ACC112 (cell line): ENCODE data around the gene DNMT3A.

ENCODE experiments used
- H2AFZ ChIP-seq: fragments of 200-600 bp; sonication (generic); one replicate; pipeline ENCODE4 v1.6.0; 2017; ENCODE audit warnings: antibody characterized with exemption, low read length; ENCODE audit not compliant: unreplicated experiment
- H3K27ac ChIP-seq: fragments of 200-600 bp; sonication (generic); 2 replicates; pipeline ENCODE4 v1.5.1; 2014; ENCODE audit warnings: low read depth, mild to moderate bottlenecking, antibody characterized with exemption, low read length, moderate library complexity
- H3K27me3 ChIP-seq: fragments of 200-600 bp; sonication (generic); 2 replicates; pipeline ENCODE4 v1.6.1; 2014; ENCODE audit warnings: mild to moderate bottlenecking, antibody characterized with exemption, low read length, moderate library complexity, mixed read lengths; ENCODE audit not compliant: insufficient read depth
- H3K36me3 ChIP-seq: fragments of 200-600 bp; sonication (generic); 2 replicates; pipeline ENCODE4 v1.6.1; 2016; ENCODE audit warnings: mild to moderate bottlenecking, antibody characterized with exemption, low read length, moderate library complexity, mixed read lengths; ENCODE audit not compliant: insufficient read depth
- H3K4me1 ChIP-seq: fragments of 200-600 bp; sonication (generic); one replicate; pipeline ENCODE4 v1.6.1; 2016; ENCODE audit warnings: low read length, mixed read lengths; ENCODE audit not compliant: insufficient read depth, unreplicated experiment, control insufficient read depth
- H3K4me3 ChIP-seq: fragments of 200-600 bp; sonication (generic); 2 replicates; pipeline ENCODE4 v1.5.1; 2014; ENCODE audit warnings: mild to moderate bottlenecking, low read depth, low read length
- H3K79me2 ChIP-seq: fragments of 200-600 bp; sonication (generic); one replicate; pipeline ENCODE4 v1.6.0; 2016; ENCODE audit warnings: low read length; ENCODE audit not compliant: control insufficient read depth, unreplicated experiment, insufficient read depth

Gene DNMT3A

DNA sequence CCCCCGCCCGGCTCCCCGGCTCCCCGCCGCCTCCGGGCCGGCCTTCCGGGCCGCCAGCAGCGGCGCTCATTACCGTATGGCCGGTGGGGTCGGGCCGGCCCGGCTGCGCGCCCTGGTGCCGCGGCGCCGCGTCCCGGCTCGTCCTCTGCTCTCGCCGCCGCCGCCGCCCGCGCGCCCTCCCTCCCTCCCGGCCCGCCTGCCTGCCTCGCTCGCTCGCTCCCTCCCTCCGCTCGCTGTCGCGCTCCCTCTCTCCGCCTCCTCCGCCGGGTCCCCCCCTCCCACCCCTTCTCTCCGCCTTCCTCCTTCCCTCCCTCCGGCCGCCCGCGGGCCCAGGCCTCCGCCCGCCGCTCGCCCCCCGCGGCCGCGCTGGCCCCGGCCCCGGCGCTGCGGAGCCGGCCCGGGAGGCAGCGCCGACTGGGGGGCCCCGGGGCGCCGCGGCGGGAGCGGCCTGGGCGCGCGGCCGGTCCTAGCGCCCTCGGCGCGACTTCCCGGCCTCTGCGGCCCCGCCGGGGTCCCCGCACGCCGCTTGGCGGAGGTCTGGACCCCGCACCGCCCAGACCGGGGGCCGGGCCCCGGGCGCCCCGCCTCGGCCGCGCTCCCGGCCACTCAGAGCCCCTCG lies at the start of gene DNMT3A:
DNMT3A (minus strand) TSS at position 173 of the 619 bp plus-strand sequence. CDS start 27,941 bp downstream, outside the sequence.
- no peaks in the 10 kb centered on the region for H3K27me3 ChIP-seq
- H3K36me3 ChIP-seq: no peaks in the 10 kb centered on the region
- H3K27ac ChIP-seq: no peak within 1 kb of the TSS
- no peaks in the 10 kb centered on the region for H3K79me2 ChIP-seq
- H2AFZ ChIP-seq: peak within 1 kb of the TSS; percentile 71
- peaks cover under 1% of the 10 kb centered on the region for H3K4me1 ChIP-seq
- H3K4me3 ChIP-seq: peak within 1 kb of the TSS; percentile 82

DNA sequence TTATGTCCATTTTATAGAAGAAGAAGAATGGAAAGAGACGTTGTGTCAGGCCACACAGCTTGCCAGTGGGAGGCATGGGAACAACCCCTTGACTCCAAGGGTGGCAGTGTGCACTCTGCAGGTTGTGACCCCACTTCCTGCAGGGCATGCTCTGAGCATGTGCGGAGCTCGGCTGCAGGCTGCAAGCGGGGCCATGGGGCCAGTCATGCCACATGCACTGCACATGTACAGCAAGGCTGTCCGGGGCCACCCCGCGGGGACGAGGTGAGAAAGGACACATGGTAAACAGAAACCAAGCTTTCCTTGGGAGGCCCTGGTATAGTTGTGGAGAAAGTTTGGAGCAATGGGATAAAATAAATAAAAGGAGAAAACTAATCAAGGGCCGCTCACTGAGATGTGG lies 47.4 kb upstream of the DNMT3A start:
- no peak overlapping the region for H3K4me3 ChIP-seq
- H3K4me1 ChIP-seq: no peaks in the 10 kb centered on the region
- no peaks in the 10 kb centered on the region for H3K27me3 ChIP-seq
- no peaks in the 10 kb centered on the region for H3K79me2 ChIP-seq
- no peak overlapping the region for H3K27ac ChIP-seq
- no peaks in the 10 kb centered on the region for H3K36me3 ChIP-seq
- H2AFZ ChIP-seq: no peak overlapping the region

GRCh38 chr2:25388491-25388890 lies 46.8 kb upstream of the DNMT3A start:
- Histone ChIP-seq H3K27ac (no peak overlapping the region), H3K27me3 (no peaks in the 10 kb centered on the region), H3K36me3 (no peaks in the 10 kb centered on the region), H3K4me3 (no peak overlapping the region), H3K79me2 (no peaks in the 10 kb centered on the region), H2AFZ (no peak overlapping the region), H3K4me1 (no peaks in the 10 kb centered on the region)

DNA sequence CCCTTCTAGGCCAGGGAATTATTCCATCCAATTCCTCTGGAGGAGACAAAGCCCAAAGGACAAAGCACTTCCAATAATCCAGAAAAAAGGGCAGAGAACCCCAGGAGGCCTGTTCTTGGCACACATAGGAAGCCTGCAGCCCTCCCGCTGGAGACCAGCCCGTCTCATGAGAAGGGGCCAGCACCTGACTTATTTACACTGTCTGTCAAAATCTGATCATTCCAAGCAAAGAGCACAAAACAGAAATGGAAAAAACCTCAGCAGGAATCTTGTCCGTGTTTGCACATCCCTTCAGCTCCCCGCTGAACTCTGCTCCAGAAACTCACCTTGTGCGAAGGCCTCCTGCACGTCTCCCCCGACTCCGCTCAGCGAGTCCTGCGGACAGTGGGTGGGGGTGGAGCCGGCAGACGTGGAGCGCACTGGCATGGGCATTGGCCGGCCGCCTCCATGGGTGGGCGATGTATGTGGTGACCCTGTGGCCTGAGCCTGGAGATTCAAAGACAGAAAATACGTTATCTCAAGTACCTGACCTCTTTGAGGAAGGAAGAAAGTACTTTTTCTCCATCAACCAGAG lies 46.2 kb upstream of the DNMT3A start:
- no peaks in the 10 kb centered on the region for H3K36me3 ChIP-seq
- no peaks in the 10 kb centered on the region for H3K27me3 ChIP-seq
- H3K4me3 ChIP-seq: no peak overlapping the region
- H2AFZ ChIP-seq: no peak overlapping the region
- H3K4me1 ChIP-seq: no peaks in the 10 kb centered on the region
- no peak overlapping the region for H3K27ac ChIP-seq
- H3K79me2 ChIP-seq: no peaks in the 10 kb centered on the region

DNA sequence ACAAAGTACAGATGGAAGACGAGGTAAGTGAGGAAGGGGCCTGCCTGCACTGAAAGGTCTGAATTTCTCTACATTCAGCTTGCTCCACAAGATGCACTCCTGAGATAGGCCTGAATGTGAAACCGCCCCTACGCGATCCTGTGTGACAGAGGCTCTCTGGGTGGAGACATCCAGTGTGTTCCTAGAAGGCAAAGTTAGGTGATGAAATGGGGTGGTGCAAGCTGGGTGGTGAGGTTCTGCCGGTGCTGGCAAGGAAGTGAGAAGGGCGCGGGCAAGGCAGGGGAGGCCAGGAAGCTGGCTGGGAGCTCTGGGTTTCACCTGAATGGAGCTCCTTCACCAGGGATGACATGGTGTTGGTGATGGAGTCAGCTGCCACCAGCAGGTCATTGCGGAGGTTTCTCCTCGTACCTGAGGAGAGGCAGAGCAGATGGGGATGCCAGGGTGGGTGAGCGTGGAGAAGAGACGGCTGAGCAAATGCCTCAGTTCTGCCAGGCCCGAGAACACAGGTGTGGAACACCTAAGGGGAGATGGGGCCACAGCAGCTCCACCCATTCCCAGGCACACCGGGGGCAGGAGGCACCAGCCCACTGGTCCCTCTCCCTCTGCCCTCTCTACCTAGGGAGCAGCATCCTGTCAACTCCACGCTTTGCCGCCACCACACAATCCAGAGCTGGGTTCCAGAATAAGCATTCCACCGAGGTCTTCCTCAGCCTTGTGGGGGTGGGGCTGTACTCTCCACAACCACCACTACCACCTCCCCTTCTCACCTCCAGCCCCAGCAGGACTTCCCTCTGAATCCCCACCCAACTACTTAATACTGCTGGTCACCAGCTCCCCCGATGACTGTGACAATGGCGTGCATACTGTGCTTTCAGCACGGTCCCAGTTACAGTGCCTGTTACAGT lies 45.5 kb upstream of the DNMT3A start:
- Histone ChIP-seq H3K27me3 (no peaks in the 10 kb centered on the region), H3K36me3 (no peaks in the 10 kb centered on the region), H3K27ac (no peak overlapping the region), H3K4me3 (no peak overlapping the region), H2AFZ (no peak overlapping the region), H3K4me1 (no peaks in the 10 kb centered on the region), H3K79me2 (no peaks in the 10 kb centered on the region)

DNA sequence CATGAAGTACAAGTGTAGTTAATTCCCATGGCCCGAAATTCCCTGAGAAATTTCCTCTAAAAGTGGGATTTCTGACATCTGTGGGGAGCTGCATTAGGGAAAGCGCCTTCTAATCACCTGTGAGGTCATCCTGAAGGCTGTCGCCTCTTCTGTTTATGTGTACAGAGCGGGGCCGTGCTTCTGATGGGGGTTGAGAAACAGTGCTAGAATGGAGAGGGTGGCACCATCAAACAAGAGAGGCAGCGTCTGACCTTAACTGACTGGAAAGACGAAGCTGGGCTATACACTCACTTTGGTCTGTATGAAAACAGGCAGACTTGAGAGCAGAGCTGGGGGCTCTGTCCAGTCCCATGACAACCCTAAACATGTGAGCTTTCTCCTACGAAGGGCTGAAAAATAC lies 44.2 kb upstream of the DNMT3A start:
- no peak overlapping the region for H2AFZ ChIP-seq

DNA sequence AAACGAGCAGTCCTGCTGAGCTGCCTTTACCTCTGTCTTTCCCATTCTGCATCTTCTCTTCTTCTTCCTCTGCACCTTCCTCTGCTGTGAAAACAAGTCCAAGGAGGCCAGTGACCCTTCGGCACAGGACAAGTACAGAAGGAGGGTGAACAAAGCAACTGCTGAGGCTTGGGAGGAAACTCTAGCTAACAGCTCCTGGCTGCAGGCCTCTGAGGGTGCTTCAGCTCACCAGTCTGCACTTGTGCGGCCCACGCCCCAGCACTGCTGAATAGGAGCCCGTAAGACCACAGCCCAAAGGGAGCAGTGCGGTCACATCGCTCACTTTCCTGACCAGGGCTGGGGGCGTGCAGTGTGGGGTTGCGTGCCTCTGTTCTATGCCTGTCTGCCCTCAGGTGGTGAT lies 42.1 kb upstream of the DNMT3A start:
- Histone ChIP-seq H3K27me3 (no peaks in the 10 kb centered on the region), H3K4me1 (peaks cover 2% of the 10 kb centered on the region), H3K4me3 (no peak overlapping the region), H3K36me3 (no peaks in the 10 kb centered on the region), H3K79me2 (no peaks in the 10 kb centered on the region), H2AFZ (no peak overlapping the region), H3K27ac (no peak overlapping the region)

More for the DNA sequence above, 44.2 kb upstream of the DNMT3A start:
- Histone ChIP-seq H3K27me3 (no peaks in the 10 kb centered on the region), H3K79me2 (no peaks in the 10 kb centered on the region), H3K4me3 (no peak overlapping the region), H3K36me3 (no peaks in the 10 kb centered on the region), H3K4me1 (no peaks in the 10 kb centered on the region), H3K27ac (no peak overlapping the region)

DNA sequence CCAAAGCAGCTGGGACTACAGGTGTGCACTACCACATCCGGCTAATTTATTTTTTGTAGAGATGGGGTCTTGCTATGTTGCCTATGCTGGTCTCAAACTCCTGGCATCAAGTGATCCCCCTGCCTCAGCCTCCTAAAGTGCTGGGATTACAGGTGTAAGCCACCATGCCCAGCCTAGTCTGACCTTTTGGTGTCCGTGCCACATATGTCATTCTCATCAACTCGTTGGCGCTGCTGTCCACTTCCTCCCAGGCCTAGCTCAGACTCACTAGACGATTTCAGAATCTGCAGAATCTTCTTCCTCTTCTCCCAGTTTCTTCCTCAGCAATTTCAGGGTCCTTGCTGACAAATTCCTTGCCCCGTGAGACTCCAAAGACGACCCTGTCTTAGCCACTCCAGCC lies 39.8 kb upstream of the DNMT3A start:
- H3K79me2 ChIP-seq: no peaks in the 10 kb centered on the region
- H3K27ac ChIP-seq: no peak overlapping the region
- H3K4me1 ChIP-seq: peaks cover 8% of the 10 kb centered on the region
- H2AFZ ChIP-seq: no peak overlapping the region
- no peaks in the 10 kb centered on the region for H3K36me3 ChIP-seq
- no peak overlapping the region for H3K4me3 ChIP-seq
- no peaks in the 10 kb centered on the region for H3K27me3 ChIP-seq

DNA sequence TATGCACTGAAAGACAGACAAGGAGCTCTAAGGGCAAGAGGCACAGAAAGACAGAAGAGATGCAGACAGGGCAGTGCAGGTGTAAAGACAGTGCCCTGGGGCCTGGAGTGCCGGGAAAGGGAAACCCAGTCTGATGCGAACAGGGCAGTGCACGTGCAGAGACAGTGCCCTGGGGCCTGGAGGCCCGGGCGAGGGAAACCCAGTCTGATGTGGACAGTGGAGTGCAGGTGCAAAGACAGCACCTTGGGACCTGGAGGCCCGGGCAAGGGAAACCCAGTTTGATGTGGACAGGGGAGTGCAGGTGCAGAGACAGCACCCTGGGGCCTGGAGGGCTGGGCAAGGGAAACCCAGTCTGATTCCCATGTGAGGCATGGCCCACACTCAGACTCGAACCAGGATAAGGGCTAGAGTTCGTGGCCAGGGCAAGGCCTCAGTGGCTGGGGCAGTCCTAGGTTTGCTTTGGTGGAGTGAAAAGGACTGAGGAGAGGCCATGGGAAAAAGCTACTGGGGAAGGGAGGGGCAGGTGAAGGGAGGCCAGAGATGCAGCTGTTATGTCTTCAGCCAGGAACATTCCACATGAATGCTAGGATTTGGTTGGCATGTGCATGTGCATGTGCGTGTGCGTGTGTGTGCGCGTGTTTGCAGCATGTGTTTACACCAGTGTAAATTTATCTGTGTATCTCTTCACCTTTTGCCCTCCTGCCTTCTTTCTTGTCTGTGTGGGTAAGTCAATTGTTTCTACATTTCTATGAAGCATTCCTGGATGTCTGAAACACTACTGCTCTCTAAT lies 39.1 kb upstream of the DNMT3A start:
- H3K79me2 ChIP-seq: no peaks in the 10 kb centered on the region
- H2AFZ ChIP-seq: no peak overlapping the region
- H3K4me1 ChIP-seq: peaks cover 8% of the 10 kb centered on the region
- no peak overlapping the region for H3K4me3 ChIP-seq
- no peak overlapping the region for H3K27ac ChIP-seq
- H3K36me3 ChIP-seq: no peaks in the 10 kb centered on the region
- H3K27me3 ChIP-seq: no peaks in the 10 kb centered on the region

DNA sequence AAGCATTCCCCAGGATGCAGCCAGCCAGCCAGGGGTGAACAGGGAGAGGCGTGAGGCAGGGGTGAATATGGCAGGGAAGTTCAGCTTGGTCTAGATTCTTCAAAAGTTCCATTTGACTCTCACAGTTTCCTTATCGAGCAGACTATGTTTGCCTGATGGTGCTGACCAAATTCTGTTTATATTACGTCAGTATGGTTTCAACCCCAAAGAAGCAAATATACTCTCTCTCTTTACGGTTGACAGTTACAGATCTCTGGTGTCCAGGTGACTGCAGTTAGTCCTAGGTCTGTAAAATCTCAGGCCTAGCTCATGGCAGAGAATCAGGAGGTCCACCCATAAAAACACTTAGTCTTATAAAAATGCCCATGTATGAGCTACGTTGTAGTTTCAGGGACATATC lies 38.3 kb upstream of the DNMT3A start:
- peaks cover 8% of the 10 kb centered on the region for H3K4me1 ChIP-seq
- H3K4me3 ChIP-seq: no peak overlapping the region
- H3K36me3 ChIP-seq: no peaks in the 10 kb centered on the region
- H3K79me2 ChIP-seq: no peaks in the 10 kb centered on the region
- no peak overlapping the region for H3K27ac ChIP-seq
- no peaks in the 10 kb centered on the region for H3K27me3 ChIP-seq
- H2AFZ ChIP-seq: no peak overlapping the region
